ENCODE data around the gene CD7.

Gene CD7

GRCh38 chr17:82277851-82278250, 39.6 kb downstream of the CD7 start:
- FAIRE-seq = no peak

- no peak for FAIRE-seq
These were observed 40.5 kb downstream of the CD7 start for GRCh38 chr17:82276938-82277337.

GRCh38 chr17:82275326-82275725, 42.1 kb downstream of the CD7 start:
- FAIRE-seq = no peak

GRCh38 chr17:82274134-82275020, 43.0 kb downstream of the CD7 start:
- FAIRE-seq = no peak

GRCh38 chr17:82273327-82274133, 43.9 kb downstream of the CD7 start, which contains the start of gene CSNK1D:
Gene CSNK1D (minus strand): TSS chr17:82273700. CDS start chr17:82273381, 319 bp downstream.
- FAIRE-seq = no peak

- no peak for FAIRE-seq
These were observed 44.7 kb downstream of the CD7 start for GRCh38 chr17:82272495-82273326.

GRCh38 chr17:82271401-82271800, 46.0 kb downstream of the CD7 start:
- FAIRE-seq = no peak

GRCh38 chr17:82270651-82271050, 46.8 kb downstream of the CD7 start:
- FAIRE-seq = no peak

GRCh38 chr17:82269882-82270500, 47.4 kb downstream of the CD7 start:
- no peak for FAIRE-seq

- FAIRE-seq = no peak
These were observed 48.1 kb downstream of the CD7 start for GRCh38 chr17:82269138-82269881.

- FAIRE-seq = no peak
These were observed 49.6 kb downstream of the CD7 start for GRCh38 chr17:82267575-82268379.

- FAIRE-seq = no peak
These were observed 51.3 kb downstream of the CD7 start for GRCh38 chr17:82266142-82266541.
